GM12878 (cell line): ENCODE data around the gene MBIP. TPM values are rescaled to one million over a fixed set of nuclear protein-coding genes. Genes with fewer than 3 reads are reported as not detected.

Experiments
- ATAC-seq: fragments of 200-7000 bp; cut with Tn5 transposase; 3 replicates; pipeline ENCODE4 v1.9.1; 2020; ENCODE audit warnings: mild to moderate bottlenecking, moderate library complexity
- BruUV-seq: library from RNA; stranded (reverse); fragments of 400-500 nt; replicated peaks from 2 replicates; lab custom pipeline; 2021; lab: Mats Ljungman, UMichigan
- CTCF ChIA-PET: fragments of 300-600 bp; sonication (Branson Sonifier 250); formaldehyde crosslinking; extraction: SDS; loops from one replicate; lab custom pipeline; 2021; ENCODE audit warnings: inconsistent platforms; lab: Yijun Ruan, JAX
- POLR2A ChIA-PET: fragments of 350-600 bp; formaldehyde crosslinking; extraction: SDS; loops from one replicate; lab custom pipeline; 2021; ENCODE audit warnings: inconsistent platforms; lab: Charles Lee
- RAD21 ChIA-PET: fragments of 300-600 bp; sonication (Branson Sonifier 250); formaldehyde crosslinking; loops from one replicate; lab custom pipeline; 2023; ENCODE audit warnings: antibody characterized with exemption; ENCODE audit not compliant: unreplicated experiment; lab: Charles Lee
- SMC1A ChIA-PET: fragments of 300-600 bp; sonication (Branson Sonifier 250); formaldehyde crosslinking; loops from one replicate; lab custom pipeline; 2023; ENCODE audit not compliant: unreplicated experiment, uncharacterized antibody; lab: Charles Lee
- DNase-seq: peaks from one replicate; pipeline ENCODE4 v3.0.0-alpha.2; 2011; ENCODE audit warnings: low read depth, low spot score
- FAIRE-seq: peaks from 3 replicates; lab custom pipeline; 2011; peaks lifted over from hg19 to GRCh38; lab: Jason Lieb, UNC
- H2AFZ ChIP-seq: 2 replicates; pipeline ENCODE4 v1.6.0; 2011; ENCODE audit warnings: low read depth, low read length, control low read depth; ENCODE audit not compliant: control insufficient read depth
- H3K27ac ChIP-seq: 2 replicates; pipeline ENCODE4 v1.5.1; 2011; ENCODE audit warnings: control low read depth; ENCODE audit not compliant: control insufficient read depth, insufficient read depth
- H3K27me3 ChIP-seq, 2 experiments: replicated peaks in 1 of 2; 2 replicates each; pipeline versions ENCODE4 v1.6.0 to v1.6.1; 2011; ENCODE audit warnings: low read length in 1 of 2; ENCODE audit not compliant: control insufficient read depth in 2 of 2, insufficient read depth in 2 of 2
- H3K36me3 ChIP-seq, 2 experiments: 2 replicates each; pipeline ENCODE4 v1.5.1; 2011; ENCODE audit warnings: low read length in 1 of 2; ENCODE audit not compliant: control insufficient read depth in 2 of 2, insufficient read depth in 2 of 2
- H3K4me1 ChIP-seq: 2 replicates; pipeline ENCODE4 v1.6.1; 2011; ENCODE audit warnings: mild to moderate bottlenecking, low read length, moderate library complexity, mixed read lengths; ENCODE audit not compliant: control insufficient read depth, insufficient read depth
- H3K4me2 ChIP-seq: 2 replicates; pipeline ENCODE4 v1.6.0; 2011; ENCODE audit warnings: control low read depth; ENCODE audit not compliant: control insufficient read depth, insufficient read depth
- H3K4me3 ChIP-seq: fragments of 200-600 bp; sonication (generic); 2 replicates; pipeline ENCODE4 v1.5.1; 2016
- H3K79me2 ChIP-seq: 2 replicates; pipeline ENCODE4 v1.6.0; 2011; ENCODE audit warnings: low read length; ENCODE audit not compliant: control insufficient read depth, insufficient read depth
- H3K9ac ChIP-seq: 2 replicates; pipeline ENCODE4 v1.8.0; 2011; ENCODE audit warnings: low read length, control low read depth, mixed read lengths; ENCODE audit not compliant: control insufficient read depth, insufficient read depth
- H3K9me3 ChIP-seq: replicated peaks from 3 replicates; pipeline ENCODE4 v1.5.1; 2011; ENCODE audit warnings: mild to moderate bottlenecking, low read length; ENCODE audit not compliant: control insufficient read depth, insufficient read depth
- H4K20me1 ChIP-seq: 2 replicates; pipeline ENCODE4 v1.6.0; 2011; ENCODE audit not compliant: control insufficient read depth, insufficient read depth
- BCL11A ChIP-seq: IDR thresholded peaks from 2 replicates; pipeline ENCODE4 v1.6.1; 2011; ENCODE audit warnings: low read depth, low read length
- ESRRA ChIP-seq: IDR thresholded peaks from 2 replicates; pipeline ENCODE4 v1.6.1; 2012; ENCODE audit warnings: mild to moderate bottlenecking, low read length, improper control_type of control experiment
- ETV6 ChIP-seq, 2 experiments: fragments of 450-650 bp in 1 of 2; IDR thresholded peaks in 1 of 2; conservative IDR thresholded peaks in 1 of 2; 2 replicates each; pipeline ENCODE4 v1.6.1; 2014; ENCODE audit warnings: antibody characterized with exemption in 1 of 2, borderline replicate concordance in 1 of 2, low read depth in 1 of 2, mild to moderate bottlenecking in 1 of 2, moderate library complexity in 1 of 2
- HDAC2 ChIP-seq: fragments of 200-600 bp; sonication (generic); IDR thresholded peaks from 2 replicates; pipeline ENCODE4 v1.6.1; 2017
- IRF3 ChIP-seq: fragments of 450-650 bp; IDR thresholded peaks from 2 replicates; pipeline ENCODE4 v1.6.1; 2014; ENCODE audit warnings: mild to moderate bottlenecking
- NFIC ChIP-seq: IDR thresholded peaks from 2 replicates; pipeline ENCODE4 v1.6.1; 2012; ENCODE audit warnings: low read depth, mild to moderate bottlenecking, inconsistent platforms, low read length, moderate library complexity
- RELA ChIP-seq: fragments of 450-650 bp; IDR thresholded peaks from 2 replicates; pipeline ENCODE4 v1.8.0; 2014; ENCODE audit warnings: borderline replicate concordance; ENCODE audit not compliant: partially characterized antibody
- RFX5 ChIP-seq: IDR thresholded peaks from 2 replicates; pipeline ENCODE4 v1.6.1; 2011; ENCODE audit warnings: low read depth, low read length, improper control_type of control experiment
- SRF ChIP-seq, 2 experiments: IDR thresholded peaks; 2 replicates each; pipeline ENCODE4 v1.6.1; 2011; ENCODE audit warnings: low read depth in 2 of 2, low read length in 2 of 2, mild to moderate bottlenecking in 1 of 2, moderate library complexity in 1 of 2
- YBX1 ChIP-seq: fragments of 450-650 bp; IDR thresholded peaks from 2 replicates; pipeline ENCODE4 v1.6.1; 2016; ENCODE audit warnings: antibody characterized with exemption
- YY1 ChIP-seq: IDR thresholded peaks from 2 replicates; pipeline ENCODE4 v1.6.1; 2011; ENCODE audit warnings: low read depth, mild to moderate bottlenecking, low read length
- ZNF274 ChIP-seq: IDR thresholded peaks from one replicate; pipeline ENCODE4 v1.8.0; 2011; ENCODE audit not compliant: insufficient read length, insufficient read depth
- ZZZ3 ChIP-seq: IDR thresholded peaks from 2 replicates; pipeline ENCODE4 v1.6.1; 2011; ENCODE audit warnings: low read depth; ENCODE audit not compliant: control insufficient read depth, insufficient read length
- WGBS: methylation state at CpG from one replicate; pipeline ENCODE4 v1.1.6; 2016; ENCODE audit warnings: low lambda C conversion rate; ENCODE audit not compliant: insufficient replicate concordance, insufficient coverage; ENCODE audit errors: missing lambda C conversion rate; 5-methylcytosine and 5-hydroxymethylcytosine counted together
- in situ Hi-C: fragments of 300-500 bp; cut with MboI; formaldehyde crosslinking; loops from 9 replicates; pipeline ENCODE4 v1.14.3; 2018; ENCODE audit warnings: mixed read lengths
- intact Hi-C: fragments of 100-400 bp; cut with micrococcal nuclease; formaldehyde crosslinking; loops from one replicate; pipeline ENCODE4 v1.14.2; 2022; ENCODE audit not compliant: unreplicated experiment
- polyA plus RNA-seq, 11 experiments: library from polyadenylated mRNA; depleted of rRNA in 4 of 11; unstranded in 6 of 11; stranded (reverse) in 5 of 11; fragments of >200 nt; fragmentation: Nextera tagmentation in 4 of 11; fragmentation: Illumina TruSeq in 1 of 11; extraction: Ambion mirVana in 4 of 11; extraction: Trizol in 1 of 11; gene quantifications; 1 replicate in 1 of 11; 2 replicates in 10 of 11; pipeline versions ENCODE4 v1.2.1 to v1.2.3, GENCODE V29; 2011 to 2016; ENCODE audit warnings: inconsistent platforms in 2 of 11, missing spikeins in 2 of 11, low read depth in 1 of 11
- total RNA-seq, 4 experiments: library from RNA; depleted of rRNA in 3 of 4; stranded (reverse); fragments of >200 nt in 3 of 4; fragmentation: Illumina TruSeq in 1 of 4; extraction: Trizol in 1 of 4; gene quantifications; 2 replicates each; pipeline versions ENCODE4 v1.2.1 to v1.2.3, GENCODE V29; 2013 to 2021

The MBIP gene
- total and polyA plus RNA-seq, 10 of the 15 experiments (the other 5 are each of a cell fraction or from before 2014, with no cell fraction given) = 9.0 to 43.5 (median 32.1) TPM

GRCh38 chr14:36301159-36301558, 19.3 kb downstream of the MBIP start:
- no peak for FAIRE-seq
- peaks cover 0 to 14% of the 10 kb centered on the region in 2 experiments; a peak in 2 of 4 replicates for H3K36me3 ChIP-seq
- in situ Hi-C loops = no loop called here
- ATAC-seq = no peak
- no peak overlapping the region for H3K4me3 ChIP-seq
- no peaks in the 10 kb centered on the region for H3K4me1 ChIP-seq
- TF ChIP-seq ZZZ3 (no peak), ETV6 (conservative IDR thresholded peaks at IDR 0.05 in 1 of 2, IDR thresholded peaks at IDR 0.05 in 1 of 2; ENCODE audit: borderline replicate concordance in 1 of 2, low read depth in 1 of 2) (no peak), RFX5 (no peak), ESRRA (no peak), HDAC2 (no peak), IRF3 (no peak), BCL11A (no peak), NFIC (no peak), YY1 (no peak), ZNF274 (no peak), SRF (IDR thresholded peaks at IDR 0.05; ENCODE audit: low read depth in 2 of 2, low read length in 2 of 2) (no peak), RELA (no peak), YBX1 (no peak)
- RAD21 ChIA-PET = interaction anchor here (1.2 kb wide), 1 partner anchor 73 kb away, joined by 3 read pairs; no protein-coding TSS in a partner anchor
- BruUV-seq = no TSS peak
- H3K9me3 ChIP-seq = no peaks in the 10 kb centered on the region
- no peak overlapping the region for H2AFZ ChIP-seq
- no peaks in the 10 kb centered on the region for H3K27me3 ChIP-seq
- no peak for DNase-seq
- POLR2A ChIA-PET = interaction anchor here (0.5 kb wide), 1 partner anchor 1606 kb away, joined by 3 read pairs; no protein-coding TSS in a partner anchor
- no peaks in the 10 kb centered on the region for H3K79me2 ChIP-seq
- SMC1A ChIA-PET = interaction anchor here (0.8 to 1.0 kb wide), 2 partner anchors 10 to 17 kb away, joined by 3 to 4 read pairs; no protein-coding TSS in a partner anchor
- H3K9ac ChIP-seq = no peak overlapping the region
- H3K4me2 ChIP-seq = no peak overlapping the region
- H4K20me1 ChIP-seq = no peaks in the 10 kb centered on the region
- CTCF ChIA-PET = no interaction called here
- no peak overlapping the region for H3K27ac ChIP-seq
- 98% methylated on average over 3 of the region's 3 CpGs for WGBS
- intact Hi-C loops = no loop called here
